H9 (cell line): Measurements from ENCODE around the gene ADCY4. TPM values are rescaled to one million over a fixed set of nuclear protein-coding genes. Genes with fewer than 3 reads are reported as not detected.

ENCODE experiments used
- DNase-seq: peaks from one replicate; pipeline ENCODE4 v3.0.0-alpha.2; 2017
- H2AFZ ChIP-seq: one replicate; pipeline ENCODE4 v1.6.1; 2013; ENCODE audit warnings: mild to moderate bottlenecking, low read length, control low read depth, moderate library complexity
- H2AK5ac ChIP-seq: 2 replicates; pipeline ENCODE4 v1.6.1; 2013; ENCODE audit warnings: low read length, control low read depth, mixed read lengths; ENCODE audit not compliant: insufficient read length
- H2BK120ac ChIP-seq: one replicate; pipeline ENCODE4 v1.6.1; 2013; ENCODE audit warnings: low read depth, mild to moderate bottlenecking, low read length, control low read depth, inconsistent platforms; ENCODE audit not compliant: poor library complexity, severe bottlenecking
- H2BK12ac ChIP-seq: 2 replicates; pipeline ENCODE4 v1.6.1; 2013; ENCODE audit warnings: low read length, control low read depth, mixed read lengths, low read depth; ENCODE audit not compliant: insufficient read length
- H2BK15ac ChIP-seq: 2 replicates; pipeline ENCODE4 v1.6.1; 2013; ENCODE audit warnings: low read depth, low read length, control low read depth
- H2BK20ac ChIP-seq: one replicate; pipeline ENCODE4 v1.6.1; 2013; ENCODE audit warnings: low read depth, mild to moderate bottlenecking, low read length, control low read depth, inconsistent platforms; ENCODE audit not compliant: poor library complexity, severe bottlenecking
- H2BK5ac ChIP-seq: 2 replicates; pipeline ENCODE4 v1.6.1; 2013; ENCODE audit warnings: low read length, control low read depth, mixed read lengths; ENCODE audit not compliant: insufficient read length
- H3K14ac ChIP-seq: 2 replicates; pipeline ENCODE4 v1.6.1; 2013; ENCODE audit warnings: low read length, control low read depth; ENCODE audit not compliant: insufficient read depth
- H3K18ac ChIP-seq: 2 replicates; pipeline ENCODE4 v1.6.1; 2013; ENCODE audit warnings: low read depth, mild to moderate bottlenecking, mixed read lengths, low read length, control low read depth; ENCODE audit not compliant: insufficient read length
- H3K23ac ChIP-seq: 2 replicates; pipeline ENCODE4 v1.6.1; 2013; ENCODE audit warnings: low read length, control low read depth, mixed read lengths, low read depth; ENCODE audit not compliant: insufficient read length
- H3K23me2 ChIP-seq: 2 replicates; pipeline ENCODE4 v1.6.1; 2013; ENCODE audit warnings: low read depth, mild to moderate bottlenecking, mixed read lengths, low read length, control low read depth; ENCODE audit not compliant: insufficient read length, poor library complexity, severe bottlenecking
- H3K27ac ChIP-seq: 2 replicates; pipeline ENCODE4 v1.5.1; 2013; ENCODE audit warnings: low read length, control low read depth, mixed read lengths, low read depth; ENCODE audit not compliant: insufficient read length
- H3K27me3 ChIP-seq: 2 replicates; pipeline ENCODE4 v1.6.1; 2013; ENCODE audit warnings: low read length, control low read depth, inconsistent platforms; ENCODE audit not compliant: insufficient read depth
- H3K4ac ChIP-seq: 2 replicates; pipeline ENCODE4 v1.6.1; 2013; ENCODE audit warnings: low read depth, mild to moderate bottlenecking, control low read depth, inconsistent platforms, low read length, moderate library complexity
- H3K4me1 ChIP-seq: 2 replicates; pipeline ENCODE4 v1.6.1; 2013; ENCODE audit warnings: low read length, control low read depth, inconsistent platforms; ENCODE audit not compliant: insufficient read depth
- H3K4me2 ChIP-seq: 2 replicates; pipeline ENCODE4 v1.6.1; 2013; ENCODE audit warnings: low read length, control low read depth, mixed read lengths; ENCODE audit not compliant: insufficient read length, insufficient read depth
- H3K56ac ChIP-seq: 2 replicates; pipeline ENCODE4 v1.6.1; 2013; ENCODE audit warnings: low read depth, mild to moderate bottlenecking, mixed read lengths, low read length, control low read depth; ENCODE audit not compliant: insufficient read length
- H3K79me1 ChIP-seq: 2 replicates; pipeline ENCODE4 v1.6.1; 2013; ENCODE audit warnings: low read depth, mild to moderate bottlenecking, moderate library complexity, low read length, control low read depth, inconsistent platforms; ENCODE audit not compliant: insufficient read depth, poor library complexity, severe bottlenecking
- H3K79me2 ChIP-seq: 2 replicates; pipeline ENCODE4 v1.6.1; 2013; ENCODE audit warnings: low read length, control low read depth, inconsistent platforms; ENCODE audit not compliant: insufficient read depth
- H3K9ac ChIP-seq: 2 replicates; pipeline ENCODE4 v1.6.1; 2013; ENCODE audit warnings: low read length, control low read depth, mixed read lengths; ENCODE audit not compliant: insufficient read length; ENCODE audit errors: extremely low read depth
- H3K9me3 ChIP-seq: one replicate; pipeline ENCODE4 v1.6.1; 2013; ENCODE audit warnings: low read depth, low read length, inconsistent platforms; ENCODE audit not compliant: control insufficient read depth
- H3T11ph ChIP-seq: one replicate; pipeline ENCODE4 v1.6.1; 2013; ENCODE audit warnings: mild to moderate bottlenecking, low read length, control low read depth, inconsistent platforms
- H4K20me1 ChIP-seq: one replicate; pipeline ENCODE4 v1.6.1; 2013; ENCODE audit not compliant: control insufficient read depth, insufficient read length, insufficient read depth
- H4K5ac ChIP-seq: 2 replicates; pipeline ENCODE4 v1.6.1; 2013; ENCODE audit warnings: low read depth, mild to moderate bottlenecking, mixed read lengths, low read length, control low read depth; ENCODE audit not compliant: insufficient read length
- H4K8ac ChIP-seq: replicated peaks from 2 replicates; pipeline ENCODE4 v1.6.1; 2013; ENCODE audit warnings: low read length, control low read depth, mixed read lengths, low read depth; ENCODE audit not compliant: insufficient read length
- H4K91ac ChIP-seq: 2 replicates; pipeline ENCODE4 v1.6.1; 2013; ENCODE audit warnings: low read depth, mild to moderate bottlenecking, moderate library complexity, mixed read lengths, low read length, control low read depth; ENCODE audit not compliant: insufficient read length
- H3K27ac Mint-ChIP-seq, 3 experiments: 2 replicates in 2 of 3; 3 replicates in 1 of 3; pipeline ENCODE4 v1.8.0; 2020 to 2021; ENCODE audit warnings: mixed read lengths in 3 of 3, mild to moderate bottlenecking in 1 of 3, moderate library complexity in 1 of 3
- H3K27me3 Mint-ChIP-seq: 2 replicates; pipeline ENCODE4 v1.8.0; 2021; ENCODE audit warnings: low read depth, mild to moderate bottlenecking, moderate library complexity, mixed read lengths
- H3K36me3 Mint-ChIP-seq, 3 experiments: 2 replicates in 2 of 3; 3 replicates in 1 of 3; pipeline ENCODE4 v1.8.0; 2020 to 2021; ENCODE audit warnings: low read depth in 3 of 3, mixed read lengths in 3 of 3; ENCODE audit not compliant: insufficient read depth in 1 of 3
- H3K4me1 Mint-ChIP-seq, 2 experiments: 2 replicates each; pipeline ENCODE4 v1.8.0; 2020; ENCODE audit warnings: mixed read lengths in 2 of 2
- H3K4me3 Mint-ChIP-seq, 2 experiments: 2 replicates in 1 of 2; 3 replicates in 1 of 2; pipeline ENCODE4 v1.8.0; 2020 to 2021; ENCODE audit warnings: mild to moderate bottlenecking in 2 of 2, mixed read lengths in 2 of 2, moderate library complexity in 1 of 2
- H3K9me3 Mint-ChIP-seq, 2 experiments: 2 replicates in 1 of 2; 3 replicates in 1 of 2; pipeline ENCODE4 v1.8.0; 2020; ENCODE audit warnings: mild to moderate bottlenecking in 2 of 2, mixed read lengths in 2 of 2, moderate library complexity in 1 of 2
- CTCF ChIP-seq: fragments of 200-600 bp; sonication (generic); conservative IDR thresholded peaks from 3 replicates; pipeline ENCODE4 v1.8.0; 2021; ENCODE audit warnings: antibody characterized with exemption, mild to moderate bottlenecking
- WGBS: extraction: QIAGEN DNeasy Blood & Tissue Kit; methylation state at CpG from one replicate; pipeline ENCODE4 v1.1.7; 2013; ENCODE audit warnings: missing lambda C conversion rate, low lambda C conversion rate, mixed read lengths; ENCODE audit not compliant: insufficient read length; ENCODE audit errors: extremely low coverage; 5-methylcytosine and 5-hydroxymethylcytosine counted together
- total RNA-seq: library from RNA; stranded (reverse); gene quantifications from 2 replicates; pipeline ENCODE4 v1.2.1, GENCODE V29; 2021

The ADCY4 gene
- total RNA-seq, 1 experiment from 2014 or later: 0.09 TPM

GRCh38 chr14:24307575-24308341 lies 27.1 kb downstream of the ADCY4 start, which contains the start of gene CIDEB:
Gene CIDEB, minus strand, starts transcription at chr14:24307977. Its CDS starts 119 bp downstream, at chr14:24307858.
- Histone ChIP-seq H3K18ac (no peak within 1 kb of the TSS), H3K79me2 (no peaks in the 10 kb centered on the region), H3K23me2 (no peaks in the 10 kb centered on the region), H3K79me1 (no peaks in the 10 kb centered on the region), H4K20me1 (no peaks in the 10 kb centered on the region), H3K14ac (no peak within 1 kb of the TSS), H3K23ac (no peak within 1 kb of the TSS), H2BK5ac (no peak within 1 kb of the TSS), H2AK5ac (no peak within 1 kb of the TSS), H4K91ac (no peak within 1 kb of the TSS), H3K4me1 (no peaks in the 10 kb centered on the region), H4K8ac (no peak within 1 kb of the TSS), H3K27me3 (no peaks in the 10 kb centered on the region), H2BK20ac (no peak within 1 kb of the TSS), H2BK15ac (no peak within 1 kb of the TSS), H4K5ac (no peak within 1 kb of the TSS), H2AFZ (no peak within 1 kb of the TSS), H3K9me3 (no peaks in the 10 kb centered on the region), H2BK12ac (no peak within 1 kb of the TSS), H2BK120ac (no peak within 1 kb of the TSS), H3T11ph (no peak within 1 kb of the TSS), H3K9ac (no peak within 1 kb of the TSS), H3K4ac (no peak within 1 kb of the TSS), H3K4me2 (no peak within 1 kb of the TSS), H3K56ac (no peak within 1 kb of the TSS), H3K27ac (no peak within 1 kb of the TSS)
- peak within 1 kb of the TSS in 1 of 2 experiments; percentile 3; a peak in 1 of 5 replicates for H3K4me3 Mint-ChIP-seq
- H3K27me3 Mint-ChIP-seq: no peaks in the 10 kb centered on the region
- no peaks in the 10 kb centered on the region for H3K9me3 Mint-ChIP-seq
- peaks cover 31 to 67% (median 51%) of the 10 kb centered on the region in 3 experiments for H3K36me3 Mint-ChIP-seq
- peak within 1 kb of the TSS in 2 of 3 experiments; percentile 12 to 64; a peak in 3 of 7 replicates for H3K27ac Mint-ChIP-seq
- no CpG with 5 or more reads among the region's 6 CpGs for WGBS
- peak; percentile 68 for DNase-seq
- peak; percentile 94 for TF ChIP-seq CTCF
- peaks cover 5 to 6% of the 10 kb centered on the region in 2 experiments; a peak in 3 of 4 replicates for H3K4me1 Mint-ChIP-seq
